Astrocyte of the cerebellum (primary cell): ENCODE measurements around the gene CFAP43.

ENCODE experiments used
- DNase-seq: peaks from one replicate; pipeline ENCODE4 v3.0.0-alpha.2; 2011; ENCODE audit warnings: low read depth
- H3K4me3 ChIP-seq: 2 replicates; pipeline ENCODE4 v1.5.1; 2011; ENCODE audit warnings: mild to moderate bottlenecking, low read depth, low read length, moderate library complexity
- CTCF ChIP-seq: IDR thresholded peaks from 2 replicates; pipeline ENCODE4 v1.5.1; 2012; ENCODE audit warnings: low read length, low read depth, moderate library complexity, mild to moderate bottlenecking; ENCODE audit errors: missing control alignments
- in situ Hi-C: cut with HindIII; loops from 2 replicates; pipeline ENCODE4 v1.10.0; 2017; ENCODE audit warnings: low sequenced_read_pairs

CFAP43 gene

GRCh38 chr10:104242545-104242944 lies 10.4 kb upstream of the CFAP43 start:
- in situ Hi-C loops, result no loop called here
- DNase-seq, result no peak
- no peak for TF ChIP-seq CTCF
- no peak overlapping the region for H3K4me3 ChIP-seq

GRCh38 chr10:104240078-104240477 lies 7.9 kb upstream of the CFAP43 start:
- no peak for DNase-seq
- TF ChIP-seq CTCF, result no peak
- H3K4me3 ChIP-seq, result no peak overlapping the region
- in situ Hi-C loops, result no loop called here

- in situ Hi-C loops, result no loop called here
- TF ChIP-seq CTCF, result no peak
- no peak overlapping the region for H3K4me3 ChIP-seq
- no peak for DNase-seq
These were observed 3.6 kb upstream of the CFAP43 start for GRCh38 chr10:104235801-104236200.

- no peak for TF ChIP-seq CTCF
- H3K4me3 ChIP-seq, result no peak overlapping the region
- in situ Hi-C loops, result no loop called here
- no peak for DNase-seq
These were observed 2.8 kb upstream of the CFAP43 start for GRCh38 chr10:104234934-104235333.

- in situ Hi-C loops, result no loop called here
- no peak for DNase-seq
- no peak overlapping the region for H3K4me3 ChIP-seq
These were observed 1.7 kb upstream of the CFAP43 start for GRCh38 chr10:104233817-104234216.

GRCh38 chr10:104232613-104233102 lies 494 bp upstream of the CFAP43 start:
- no peak for TF ChIP-seq CTCF
- H3K4me3 ChIP-seq, result peak overlapping the region; percentile 85
- in situ Hi-C loops, result no loop called here
- DNase-seq, result no peak

More at GRCh38 chr10:104233817-104234216, 1.7 kb upstream of the CFAP43 start:
- no peak for TF ChIP-seq CTCF

- no peak overlapping the region for H3K4me3 ChIP-seq
- no peak for TF ChIP-seq CTCF
- no peak for DNase-seq
- in situ Hi-C loops, result no loop called here
These were observed 1.7 kb downstream of the CFAP43 start for GRCh38 chr10:104230490-104230889.
